Mucosa of descending colon (tissue), 3 donors: Measurements from ENCODE around the gene ANO7. TPM values are rescaled to one million over a fixed set of nuclear protein-coding genes. Genes with fewer than 3 reads are reported as not detected.

Experiments
- ATAC-seq: fragments of 200-7000 bp; cut with Tn5 transposase; one replicate; pipeline ENCODE4 v1.9.1; 2020; ENCODE audit warnings: mild to moderate bottlenecking, moderate library complexity
- DNase-seq, 3 donors: peaks; one replicate each; pipeline ENCODE4 v3.0.0-alpha.2; 2020
- H3K36me3 ChIP-seq: fragments of 200-600 bp; one replicate; pipeline ENCODE4 v1.8.0; 2021; ENCODE audit warnings: low read depth, mild to moderate bottlenecking
- H3K4me1 ChIP-seq: fragments of 200-600 bp; one replicate; pipeline ENCODE4 v1.8.0; 2021; ENCODE audit warnings: low read depth, mild to moderate bottlenecking
- H3K4me3 ChIP-seq: fragments of 200-600 bp; one replicate; pipeline ENCODE4 v1.8.0; 2021; ENCODE audit warnings: mild to moderate bottlenecking
- H3K9me3 ChIP-seq: fragments of 200-600 bp; one replicate; pipeline ENCODE4 v1.8.0; 2021; ENCODE audit warnings: mild to moderate bottlenecking
- CTCF ChIP-seq: fragments of 200-600 bp; IDR thresholded peaks from one replicate; pipeline ENCODE4 v1.8.0; 2022; ENCODE audit warnings: antibody characterized with exemption, mild to moderate bottlenecking
- intact Hi-C, 2 donors: fragments of 100-400 bp; cut with DNase I in 1 of 2; cut with micrococcal nuclease in 1 of 2; formaldehyde crosslinking; loops; one replicate each; pipeline versions ENCODE4 v1.11.0 to v1.11.1; 2022; cut with DNase I, micrococcal nuclease
- total RNA-seq, 3 donors: library from RNA; stranded (reverse); fragmentation: NEBNext Ultra II Directional in 2 of 3; extraction: Animal tissue kit (Norgen Biotek cat#: 25700) in 2 of 3; gene quantifications; one replicate each; pipeline versions ENCODE4 v1.2.1 to v1.2.4, GENCODE V29; 2021 to 2023
- donor health status: DM: no; HTN: no; CAD: no; lungs with moderate emphysema.
- donor health status: DM: no; HTN: no; CAD: no.
- donor health status: DM: no; HTN: yes; CAD: no.

Gene ANO7
- total RNA-seq, 3 donors from 2014 or later = 33.9 to 106 (median 83.5) TPM

- ATAC-seq = no peak
- H3K4me3 ChIP-seq = no peak overlapping the region
- intact Hi-C loops = no loop called here
- TF ChIP-seq CTCF = no peak
- peaks cover 19% of the 10 kb centered on the region for H3K36me3 ChIP-seq
- H3K4me1 ChIP-seq = no peaks in the 10 kb centered on the region
- no peaks in the 10 kb centered on the region for H3K9me3 ChIP-seq
- DNase-seq = peak in 2 of 3 donors; percentile 8 to 13
Measured at GRCh38 chr2:241227594-241227993, 39.1 kb downstream of the ANO7 start.

- Histone ChIP-seq H3K9me3 (no peaks in the 10 kb centered on the region), H3K36me3 (peaks cover 25% of the 10 kb centered on the region), H3K4me3 (no peak overlapping the region), H3K4me1 (no peaks in the 10 kb centered on the region)
- DNase-seq (peak in 2 of 3 donors; percentile 27 to 46), ATAC-seq (peak; percentile 7)
- intact Hi-C loops = no loop called here
- no peak for TF ChIP-seq CTCF
Measured at GRCh38 chr2:241228081-241228859, 39.8 kb downstream of the ANO7 start.

GRCh38 chr2:241228860-241229516, 40.5 kb downstream of the ANO7 start:
- no peak for TF ChIP-seq CTCF
- H3K36me3 ChIP-seq = peaks cover 26% of the 10 kb centered on the region
- DNase-seq (peak in 2 of 3 donors; percentile 6 to 28), ATAC-seq (no peak)
- H3K9me3 ChIP-seq = no peaks in the 10 kb centered on the region
- no peak overlapping the region for H3K4me3 ChIP-seq
- H3K4me1 ChIP-seq = no peaks in the 10 kb centered on the region
- intact Hi-C loops = no loop called here

- no peaks in the 10 kb centered on the region for H3K4me1 ChIP-seq
- H3K9me3 ChIP-seq = no peaks in the 10 kb centered on the region
- ATAC-seq = no peak
- intact Hi-C loops = no loop called here
- DNase-seq = peak in 2 of 3 donors; percentile 10 to 25
- peaks cover 26% of the 10 kb centered on the region for H3K36me3 ChIP-seq
- no peak for TF ChIP-seq CTCF
- no peak overlapping the region for H3K4me3 ChIP-seq
Measured at GRCh38 chr2:241229563-241230401, 41.3 kb downstream of the ANO7 start.

- no peak overlapping the region for H3K4me3 ChIP-seq
- no peaks in the 10 kb centered on the region for H3K9me3 ChIP-seq
- ATAC-seq = no peak
- no peak for TF ChIP-seq CTCF
- H3K4me1 ChIP-seq = no peaks in the 10 kb centered on the region
- intact Hi-C loops = no loop called here
- DNase-seq = peak in 2 of 3 donors; percentile 18 to 33
- peaks cover 26% of the 10 kb centered on the region for H3K36me3 ChIP-seq
Measured at GRCh38 chr2:241230435-241230834, 42.0 kb downstream of the ANO7 start.
